ENCODE results near the gene ATP1A2.

Gene ATP1A2

DNA sequence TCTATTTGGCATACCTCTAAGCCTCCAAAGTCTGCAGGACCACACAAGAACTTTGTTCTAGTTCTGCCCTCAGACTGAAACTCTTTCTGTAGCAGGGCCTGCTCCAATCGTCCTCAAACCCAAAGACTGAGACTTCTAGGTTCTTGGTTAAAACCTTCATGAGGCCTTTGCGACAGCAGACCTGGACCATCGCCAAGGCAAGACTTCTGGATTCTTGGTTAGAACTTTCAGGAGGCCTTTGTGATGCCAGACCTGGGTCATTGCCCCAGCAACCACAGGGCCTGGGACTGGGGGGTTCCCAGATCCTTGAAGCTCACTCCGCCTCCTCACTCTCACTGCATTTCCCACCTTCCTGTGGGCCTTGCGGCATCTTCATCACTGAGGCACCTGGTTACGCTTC is 35.7 kb downstream of the ATP1A2 start, which contains the start of gene ATP1A4:
TSS of gene ATP1A4 (plus strand) at position 301 of the 400 bp plus-strand sequence. CDS start 438 bp downstream, outside the sequence.
- DNase-seq = no peak

DNA sequence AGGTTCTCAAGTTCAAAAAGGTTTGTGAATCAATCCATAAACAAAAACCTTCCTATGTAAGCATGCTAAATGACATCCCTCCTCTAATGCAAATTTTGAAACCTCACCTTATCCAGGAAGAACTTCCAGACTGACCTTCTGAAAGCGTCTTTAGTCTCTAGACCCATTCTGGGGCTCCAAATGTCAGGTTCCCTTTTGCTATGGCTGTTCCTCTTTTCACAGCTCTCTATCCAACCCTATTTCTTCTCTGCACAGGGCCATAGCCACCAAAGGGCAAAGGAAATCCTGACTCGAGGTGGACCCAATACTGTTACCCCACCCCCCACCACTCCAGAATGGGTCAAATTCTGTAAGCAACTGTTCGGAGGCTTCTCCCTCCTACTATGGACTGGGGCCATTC is 39.2 kb downstream of the ATP1A2 start:
- no peak for DNase-seq

- no peak for DNase-seq
Observed at GRCh38 chr1:160156361-160156760, 40.8 kb downstream of the ATP1A2 start.

- no peak for DNase-seq
Observed at GRCh38 chr1:160157174-160157573, 41.6 kb downstream of the ATP1A2 start.

DNA sequence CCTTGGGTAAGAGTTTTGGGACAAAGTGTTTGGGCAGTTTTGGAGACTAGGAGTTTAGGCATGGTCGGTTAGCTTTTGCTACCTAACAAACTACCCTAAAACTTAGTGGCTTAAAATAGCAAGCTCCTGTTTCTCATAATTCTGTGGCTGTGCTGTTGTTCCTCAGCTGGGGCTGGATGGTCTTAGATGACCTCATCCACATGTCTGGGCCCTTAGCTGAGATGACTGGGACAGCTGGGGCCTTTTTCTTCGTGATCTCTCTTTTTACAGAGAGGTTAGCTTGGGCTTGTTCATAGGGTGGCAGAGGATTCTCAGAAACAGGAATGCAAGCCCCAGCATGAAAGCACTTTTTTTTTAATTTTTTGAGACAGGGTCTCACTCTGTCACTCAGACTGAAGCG is 42.5 kb downstream of the ATP1A2 start:
- no peak for DNase-seq

DNA sequence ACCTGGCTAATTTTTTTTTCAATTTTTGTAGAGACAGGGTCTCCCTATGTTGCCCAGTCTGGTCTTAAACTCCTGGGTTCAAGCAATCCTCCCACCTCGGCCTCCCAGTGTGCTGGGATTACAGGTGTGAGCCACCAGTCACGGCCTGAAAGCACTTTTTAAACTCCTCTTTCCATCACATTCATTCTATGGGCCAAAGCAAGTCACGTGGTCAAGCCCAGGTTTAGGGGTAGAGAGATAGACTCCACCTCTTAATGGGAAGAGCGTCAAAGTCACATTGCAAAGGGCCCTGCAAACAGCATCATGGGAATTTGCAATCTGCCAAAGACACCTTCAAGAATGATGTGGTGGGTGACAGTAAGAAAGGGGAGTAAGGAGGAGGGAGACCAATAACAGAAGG is 43.0 kb downstream of the ATP1A2 start:
- DNase-seq = no peak

GRCh38 chr1:160159846-160160245 is 44.3 kb downstream of the ATP1A2 start:
- DNase-seq = no peak

DNA sequence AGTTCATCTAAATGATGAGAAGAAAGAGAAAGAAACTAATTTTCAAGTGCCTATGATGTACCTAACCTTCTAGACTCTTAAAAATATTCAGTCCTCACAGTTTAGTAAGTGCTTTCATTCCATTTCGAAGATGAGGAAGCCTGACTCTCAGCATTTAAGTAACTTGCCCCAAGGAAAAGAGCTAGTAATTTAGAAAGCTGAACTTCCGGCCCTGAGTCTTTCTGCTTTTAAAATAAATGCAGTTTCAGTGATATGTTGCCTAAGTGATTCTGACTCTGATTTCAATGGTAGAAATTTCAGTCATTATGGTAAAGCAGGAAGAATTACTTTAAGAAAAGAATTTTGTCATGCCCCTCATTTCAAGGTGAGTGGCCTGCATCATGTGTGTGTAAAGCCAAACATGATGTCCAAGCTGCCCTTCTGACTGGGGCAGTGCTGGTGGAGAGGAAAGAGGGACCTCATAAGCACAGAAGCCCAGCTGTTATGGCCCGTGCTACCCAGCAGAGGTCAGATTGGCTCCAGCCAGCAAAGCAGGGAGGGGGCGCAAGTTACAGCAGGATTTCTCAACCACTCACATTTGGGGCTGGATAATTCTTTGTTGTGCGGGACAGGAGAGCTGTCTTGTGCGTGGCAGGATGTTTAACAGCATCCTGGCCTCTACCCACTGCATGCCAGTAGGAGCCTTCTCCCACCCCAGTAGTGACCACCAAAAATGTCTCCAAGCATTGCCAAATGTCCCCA is 46.6 kb downstream of the ATP1A2 start:
- DNase-seq = peak; percentile 83

DNA sequence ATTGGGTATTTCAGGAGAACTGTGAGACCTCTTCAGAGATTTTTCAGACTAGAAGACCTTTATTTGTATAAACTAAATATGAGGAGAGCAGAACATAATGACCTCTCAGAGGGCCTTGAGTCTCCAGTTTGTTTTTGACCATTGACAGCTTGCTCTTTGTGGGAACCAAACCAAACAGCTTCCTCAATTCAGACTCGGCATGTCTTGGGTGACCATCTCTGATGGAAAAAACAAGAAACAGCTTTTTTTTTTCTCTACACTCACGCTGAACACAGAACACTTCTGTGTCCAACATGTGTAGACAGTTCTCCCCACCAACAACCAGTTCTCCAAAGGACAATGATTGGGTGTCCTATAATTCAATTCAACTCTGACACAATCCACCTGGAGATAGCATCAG is 47.4 kb downstream of the ATP1A2 start:
- DNase-seq = no peak

DNA sequence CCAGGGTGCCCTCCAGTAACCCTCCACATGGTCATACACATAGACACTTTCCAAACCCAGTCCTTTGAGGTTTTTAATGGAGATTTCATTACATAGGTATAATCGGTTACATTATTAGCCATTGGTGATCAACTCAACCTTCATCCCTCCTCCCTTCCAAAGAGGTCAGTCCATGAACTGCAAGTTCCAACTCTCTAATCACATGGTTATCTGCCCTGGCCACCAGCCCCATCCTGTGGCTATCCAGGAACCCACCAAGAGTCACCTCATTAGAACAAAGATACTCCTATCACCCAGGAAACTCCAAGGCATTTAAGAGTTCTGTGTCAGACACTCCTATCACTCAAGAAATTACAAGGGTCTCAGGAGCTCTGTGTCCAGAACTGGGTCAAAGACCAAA is 48.1 kb downstream of the ATP1A2 start:
- DNase-seq = no peak

DNA sequence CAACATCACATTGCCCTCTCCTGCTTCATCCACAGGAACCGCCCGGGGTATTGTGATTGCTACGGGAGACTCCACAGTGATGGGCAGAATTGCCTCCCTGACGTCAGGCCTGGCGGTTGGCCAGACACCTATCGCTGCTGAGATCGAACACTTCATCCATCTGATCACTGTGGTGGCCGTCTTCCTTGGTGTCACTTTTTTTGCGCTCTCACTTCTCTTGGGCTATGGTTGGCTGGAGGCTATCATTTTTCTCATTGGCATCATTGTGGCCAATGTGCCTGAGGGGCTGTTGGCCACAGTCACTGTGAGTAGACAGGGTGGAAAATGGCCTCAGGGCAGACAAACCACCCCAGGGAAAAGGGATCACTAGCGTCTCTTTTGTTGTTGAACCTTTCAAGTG is 48.6 kb downstream of the ATP1A2 start:
- no peak for DNase-seq

GRCh38 chr1:160166166-160166868 is 50.8 kb downstream of the ATP1A2 start:
- DNase-seq = no peak

DNA sequence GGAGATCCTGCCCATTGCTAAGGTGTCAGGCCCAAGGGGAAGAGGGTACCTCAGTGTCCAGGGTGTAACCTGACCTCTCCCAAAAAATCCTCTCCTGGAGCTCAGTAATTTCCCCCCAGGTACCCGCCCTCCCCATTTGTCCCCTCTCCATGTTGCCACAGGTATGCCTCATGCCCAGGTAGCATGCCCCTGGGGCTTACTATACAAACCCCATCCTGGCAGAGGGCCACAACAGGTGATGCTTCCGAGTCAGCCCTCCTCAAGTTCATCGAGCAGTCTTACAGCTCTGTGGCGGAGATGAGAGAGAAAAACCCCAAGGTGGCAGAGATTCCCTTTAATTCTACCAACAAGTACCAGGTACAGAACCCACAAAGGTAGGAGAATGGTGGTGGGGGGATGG is 51.5 kb downstream of the ATP1A2 start:
- no peak for DNase-seq

DNA sequence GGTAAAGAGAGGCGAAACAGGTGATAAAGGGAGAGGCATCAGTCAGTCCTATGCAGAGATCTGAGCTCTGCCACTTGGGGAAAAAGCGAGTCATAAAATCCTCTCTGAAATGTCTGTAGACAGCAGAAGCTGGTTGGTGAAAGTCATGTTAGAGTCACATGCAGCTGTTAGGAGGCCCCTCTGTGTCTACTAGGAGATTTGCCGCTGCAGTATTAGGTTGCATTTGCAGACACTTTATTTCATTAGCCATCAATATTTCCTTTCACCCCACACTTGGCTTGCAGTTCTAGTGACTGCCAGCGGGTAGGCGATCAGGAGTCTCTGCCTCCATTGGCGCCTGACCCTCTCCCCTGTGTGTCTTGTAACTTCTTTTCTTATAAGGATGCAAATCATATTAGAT is 52.0 kb downstream of the ATP1A2 start:
- DNase-seq = no peak

DNA sequence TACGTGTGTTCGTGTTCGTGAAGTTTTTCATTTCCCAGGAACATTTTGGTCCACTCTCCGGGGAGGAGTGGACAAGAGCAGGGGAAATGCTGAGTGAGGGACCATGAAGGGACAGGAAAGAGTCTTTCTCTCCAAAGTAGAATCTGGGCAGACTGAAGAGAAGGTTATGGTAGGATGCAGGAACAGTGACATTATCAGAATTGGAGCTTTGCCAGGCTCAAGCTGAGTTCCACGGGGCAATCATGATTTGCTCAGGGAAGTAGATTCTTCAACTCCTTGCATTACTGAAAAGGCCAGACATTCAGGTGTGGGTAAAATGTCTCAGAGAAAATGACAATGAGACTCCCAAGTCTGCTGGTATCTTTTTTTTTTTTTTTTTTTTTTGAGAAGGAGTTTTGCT is 52.5 kb downstream of the ATP1A2 start:
- DNase-seq = no peak

GRCh38 chr1:160168609-160169369 is 53.2 kb downstream of the ATP1A2 start:
- DNase-seq = peak; percentile 77

DNA sequence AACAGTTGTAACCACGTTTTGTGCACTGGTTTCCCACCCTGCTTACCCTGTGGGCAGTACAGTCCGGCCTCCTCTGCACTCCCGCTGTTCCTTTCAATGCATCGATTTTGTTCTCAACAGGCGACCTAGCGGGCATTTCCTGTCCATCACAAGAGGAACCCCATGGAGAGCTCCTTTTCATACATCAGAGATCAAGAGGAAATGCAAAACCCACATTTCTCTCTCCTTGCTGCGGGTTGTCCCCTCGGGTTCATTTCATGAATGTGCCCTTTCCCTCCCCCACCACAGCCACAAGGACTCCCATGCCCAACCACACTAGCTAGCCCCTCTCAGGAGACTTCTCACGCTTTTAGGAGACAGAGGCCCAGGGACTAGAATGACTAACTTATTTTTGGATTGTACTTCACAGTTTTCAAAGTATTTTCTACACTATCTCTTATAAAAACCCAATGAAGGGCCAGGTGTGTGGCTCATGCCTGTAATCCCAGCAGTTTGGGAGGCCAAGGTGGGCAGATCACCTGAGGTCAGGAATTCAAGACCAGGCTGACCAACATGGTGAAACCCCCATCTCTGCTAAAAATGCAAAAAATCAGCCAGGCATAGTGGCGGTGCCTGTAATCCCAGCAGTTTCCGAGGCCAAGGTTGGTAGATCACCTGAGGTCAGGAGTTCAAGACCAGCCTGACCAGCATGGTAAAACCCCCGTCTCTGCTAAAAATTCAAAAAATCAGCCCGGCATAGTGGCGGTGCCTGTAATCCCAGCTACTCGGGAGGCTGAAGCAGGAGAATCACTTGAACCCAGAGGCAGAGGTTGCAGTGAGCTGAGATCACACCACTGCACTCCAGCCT is 54.2 kb downstream of the ATP1A2 start:
- no peak for DNase-seq

DNA sequence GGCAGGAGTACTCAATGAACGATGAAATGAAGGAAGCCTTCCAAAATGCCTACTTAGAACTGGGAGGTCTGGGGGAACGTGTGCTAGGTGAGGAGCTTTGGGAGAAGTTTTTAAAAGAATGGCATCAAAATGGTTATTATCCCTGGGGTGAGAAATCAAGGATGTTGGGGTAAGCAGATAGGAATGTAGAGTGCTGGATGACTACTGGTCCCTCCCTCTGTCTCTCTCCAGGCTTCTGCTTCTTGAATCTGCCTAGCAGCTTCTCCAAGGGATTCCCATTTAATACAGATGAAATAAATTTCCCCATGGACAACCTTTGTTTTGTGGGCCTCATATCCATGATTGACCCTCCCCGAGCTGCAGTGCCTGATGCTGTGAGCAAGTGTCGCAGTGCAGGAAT is 55.8 kb downstream of the ATP1A2 start:
- DNase-seq = no peak

- peak; percentile 72 for DNase-seq
Observed at GRCh38 chr1:160171980-160172379, 56.4 kb downstream of the ATP1A2 start.

DNA sequence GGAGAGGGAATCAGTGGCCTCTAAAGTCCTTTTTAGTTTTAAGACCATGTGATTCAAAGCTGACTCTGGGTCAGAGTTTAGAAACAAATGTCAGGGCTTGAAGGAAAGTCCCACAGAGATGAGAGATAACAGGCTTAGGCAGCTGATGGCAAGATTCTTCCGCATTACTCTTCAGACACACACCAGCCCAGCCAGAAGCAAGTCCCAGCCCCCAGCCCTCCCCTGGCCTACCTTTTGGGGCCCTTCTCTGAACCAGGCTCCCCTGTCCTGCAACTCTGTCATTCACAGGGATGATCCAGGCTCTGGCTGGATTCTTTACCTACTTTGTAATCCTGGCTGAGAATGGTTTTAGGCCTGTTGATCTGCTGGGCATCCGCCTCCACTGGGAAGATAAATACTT is 61.7 kb downstream of the ATP1A2 start:
- DNase-seq = peak; percentile 83

GRCh38 chr1:160177667-160178066 is 62.1 kb downstream of the ATP1A2 start:
- no peak for DNase-seq

GRCh38 chr1:160178731-160179130 is 63.2 kb downstream of the ATP1A2 start:
- no peak for DNase-seq

GRCh38 chr1:160179336-160179735 is 63.8 kb downstream of the ATP1A2 start:
- DNase-seq = no peak
